ENCODE data around the gene NYNRIN. TPM values are rescaled to one million over a fixed set of nuclear protein-coding genes. Genes with fewer than 3 reads are reported as not detected.

The NYNRIN gene
- total and polyA plus RNA-seq, 10 of the 15 experiments (the other 5 are each of a cell fraction or from before 2014, with no cell fraction given): under 0.01 to 0.15 (median 0.01) TPM; not detected in 5

- TF ChIP-seq IKZF2 (IDR thresholded peaks at IDR 0.05) (peak in 1 of 2 experiments; percentile 34; a peak in 1 of 4 replicates), PBX3 (IDR thresholded peaks at IDR 0.05; ENCODE audit: insufficient replicate concordance, low read depth, low read length) (no peak), PKNOX1 (IDR thresholded peaks at IDR 0.05) (no peak; the same call in 1 of the 2 replicates), ATF3 (IDR thresholded peaks at IDR 0.05; ENCODE audit: borderline replicate concordance, extremely low read depth, low read depth, low read length) (no peak), POLR2AphosphoS5 (IDR thresholded peaks at IDR 0.05; ENCODE audit: low read length) (peak; percentile 76), EZH2 (IDR thresholded peaks at IDR 0.05; ENCODE audit: borderline replicate concordance, control insufficient read depth, low read depth, low read length) (no peak), BRCA1 (IDR thresholded peaks at IDR 0.05; ENCODE audit: low read depth, low read length) (no peak), MXI1 (IDR thresholded peaks at IDR 0.05; ENCODE audit: low read depth, low read length) (peak; percentile 20; the same call in 1 of the 2 replicates), ZSCAN29 (IDR thresholded peaks at IDR 0.05) (no peak), CEBPB (IDR thresholded peaks at IDR 0.05; ENCODE audit: borderline replicate concordance in 1 of 2, low read depth in 2 of 2, low read length in 2 of 2) (no peak), CREB1 (IDR thresholded peaks at IDR 0.05; ENCODE audit: low read depth) (0 out of 2 replicates have a peak, but pooled peaks have one; percentile 6), HDAC6 (IDR thresholded peaks at IDR 0.05; ENCODE audit: unreplicated experiment) (no peak), RELA (IDR thresholded peaks at IDR 0.05; ENCODE audit: borderline replicate concordance, partially characterized antibody) (peak; percentile 17), SREBF2 (IDR thresholded peaks at IDR 0.05; ENCODE audit: low read length) (no peak), ASH2L (IDR thresholded peaks at IDR 0.05; ENCODE audit: borderline replicate concordance, low read depth) (no peak), NFXL1 (IDR thresholded peaks at IDR 0.05; ENCODE audit: borderline replicate concordance) (no peak), BACH1 (IDR thresholded peaks at IDR 0.05; ENCODE audit: borderline replicate concordance) (no peak), BCL11A (IDR thresholded peaks at IDR 0.05; ENCODE audit: low read depth, low read length) (no peak), ZNF592 (IDR thresholded peaks at IDR 0.05) (no peak), NBN (IDR thresholded peaks at IDR 0.05) (peak; percentile 58; the same call in 1 of the 2 replicates), SRF (IDR thresholded peaks at IDR 0.05; ENCODE audit: low read depth in 2 of 2, low read length in 2 of 2) (no peak), TARDBP (IDR thresholded peaks at IDR 0.05; ENCODE audit: borderline replicate concordance) (no peak), ZNF217 (IDR thresholded peaks at IDR 0.05) (no peak), ZNF207 (IDR thresholded peaks at IDR 0.05; ENCODE audit: borderline replicate concordance) (no peak)
Measured at GRCh38 chr14:24430682-24431568, 32.1 kb downstream of the NYNRIN start (continued).
